ENCODE data around the gene PC.

Gene PC

GRCh38 chr11:66892911-66893310, 65.3 kb downstream of the PC start:
- no peak overlapping the region for H3K27ac ChIP-seq
- TF ChIP-seq CTCF (conservative IDR thresholded peaks at IDR 0.05) = no peak

- no peak overlapping the region for H3K27ac ChIP-seq
Observed at GRCh38 chr11:66891851-66892660, 66.1 kb downstream of the PC start.

GRCh38 chr11:66889960-66890359, 68.2 kb downstream of the PC start:
- no peak overlapping the region for H3K27ac ChIP-seq
- TF ChIP-seq CTCF (conservative IDR thresholded peaks at IDR 0.05) = no peak

More at GRCh38 chr11:66891851-66892660, 66.1 kb downstream of the PC start:
- no peak for TF ChIP-seq CTCF (conservative IDR thresholded peaks at IDR 0.05)

- TF ChIP-seq CTCF (conservative IDR thresholded peaks at IDR 0.05) = no peak
- no peak overlapping the region for H3K27ac ChIP-seq
Observed at GRCh38 chr11:66888282-66888681, 69.9 kb downstream of the PC start.

- H3K27ac ChIP-seq = no peak overlapping the region
- no peak for TF ChIP-seq CTCF (conservative IDR thresholded peaks at IDR 0.05)
Observed at GRCh38 chr11:66887526-66887925, 70.7 kb downstream of the PC start.

- no peak for TF ChIP-seq CTCF (conservative IDR thresholded peaks at IDR 0.05)
- no peak overlapping the region for H3K27ac ChIP-seq
Observed at GRCh38 chr11:66886671-66887221, 71.4 kb downstream of the PC start.

GRCh38 chr11:66885950-66886440, 72.2 kb downstream of the PC start:
- TF ChIP-seq CTCF (conservative IDR thresholded peaks at IDR 0.05) = no peak
- H3K27ac ChIP-seq = no peak overlapping the region

Measured in VCaP (cell line).